Measurements from ENCODE around the gene MAD2L2.

- no peak for TF ChIP-seq REST (IDR thresholded peaks at IDR 0.05; ENCODE audit: low read depth)
- no peak for TF ChIP-seq CTCF (IDR thresholded peaks at IDR 0.05 in 2 of 3, conservative IDR thresholded peaks at IDR 0.05 in 1 of 3; ENCODE audit: borderline replicate concordance in 1 of 3, insufficient read depth in 1 of 3, low read depth in 2 of 3, low read length in 2 of 3)
- no peak for TF ChIP-seq EZH2 (IDR thresholded peaks at IDR 0.05)
- TF ChIP-seq ZFX (IDR thresholded peaks at IDR 0.05): no peak
- TF ChIP-seq POLR2A (IDR thresholded peaks at IDR 0.05; ENCODE audit: borderline replicate concordance, extremely low read depth, insufficient read depth, insufficient read length): no peak
- TF ChIP-seq POLR2AphosphoS5 (IDR thresholded peaks at IDR 0.05; ENCODE audit: low read depth, low read length): no peak
- TF ChIP-seq RAD21 (IDR thresholded peaks at IDR 0.05; ENCODE audit: low read depth): no peak
- no peak for TF ChIP-seq EZH2phosphoT487 (IDR thresholded peaks at IDR 0.05; ENCODE audit: borderline replicate concordance)
- no peak for TF ChIP-seq YY1 (IDR thresholded peaks at IDR 0.05; ENCODE audit: extremely low read depth, insufficient replicate concordance, low read depth, low read length)
- no peak for TF ChIP-seq ATF3 (IDR thresholded peaks at IDR 0.05)
- no peak for TF ChIP-seq TCF7L2 (IDR thresholded peaks at IDR 0.05; ENCODE audit: borderline replicate concordance, extremely low read depth, insufficient read depth, insufficient read length)
Measured at GRCh38 chr1:11670747-11671146, 10.2 kb downstream of the MAD2L2 start.

Data from HCT116 (cell line).